GM12865 (cell line): ENCODE measurements around the gene NUDT16L1.

Source experiments
- DNase-seq: peaks from one replicate; pipeline ENCODE4 v3.0.0; 2010; ENCODE audit warnings: low read depth
- H3K4me3 ChIP-seq: 2 replicates; pipeline ENCODE4 v1.5.1; 2011; ENCODE audit warnings: mild to moderate bottlenecking, low read depth, low read length, control low read depth
- TF ChIP-seq, protein P1 (sequence below): IDR thresholded peaks from 2 replicates; pipeline ENCODE4 v1.5.1; 2011; ENCODE audit warnings: low read length, control low read depth, low read depth, inconsistent platforms; ENCODE audit not compliant: insufficient read depth; ENCODE audit errors: missing control alignments

Gene NUDT16L1

DNA sequence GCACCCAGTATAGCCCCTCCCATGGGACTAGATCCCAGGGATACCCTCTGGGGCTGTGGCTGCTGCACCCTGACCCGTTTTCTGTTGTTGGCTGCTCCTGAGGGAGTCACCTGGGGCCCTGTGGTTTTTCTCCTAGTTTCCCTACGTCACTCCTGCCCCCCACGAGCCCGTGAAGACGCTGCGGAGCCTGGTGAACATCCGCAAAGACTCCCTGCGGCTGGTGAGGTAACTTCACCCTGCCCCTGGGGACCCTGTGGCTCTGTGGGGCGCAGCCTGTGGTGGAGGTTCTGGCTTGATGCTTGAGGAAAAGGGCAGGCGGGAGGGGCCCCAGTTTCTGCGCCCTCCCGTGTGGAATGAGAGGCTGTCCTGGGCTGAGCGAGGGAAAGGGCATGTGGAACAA, 41.5 kb upstream of the NUDT16L1 start:
- no peak for DNase-seq
- H3K4me3 ChIP-seq: no peak overlapping the region
- TF ChIP-seq, protein P1, sequence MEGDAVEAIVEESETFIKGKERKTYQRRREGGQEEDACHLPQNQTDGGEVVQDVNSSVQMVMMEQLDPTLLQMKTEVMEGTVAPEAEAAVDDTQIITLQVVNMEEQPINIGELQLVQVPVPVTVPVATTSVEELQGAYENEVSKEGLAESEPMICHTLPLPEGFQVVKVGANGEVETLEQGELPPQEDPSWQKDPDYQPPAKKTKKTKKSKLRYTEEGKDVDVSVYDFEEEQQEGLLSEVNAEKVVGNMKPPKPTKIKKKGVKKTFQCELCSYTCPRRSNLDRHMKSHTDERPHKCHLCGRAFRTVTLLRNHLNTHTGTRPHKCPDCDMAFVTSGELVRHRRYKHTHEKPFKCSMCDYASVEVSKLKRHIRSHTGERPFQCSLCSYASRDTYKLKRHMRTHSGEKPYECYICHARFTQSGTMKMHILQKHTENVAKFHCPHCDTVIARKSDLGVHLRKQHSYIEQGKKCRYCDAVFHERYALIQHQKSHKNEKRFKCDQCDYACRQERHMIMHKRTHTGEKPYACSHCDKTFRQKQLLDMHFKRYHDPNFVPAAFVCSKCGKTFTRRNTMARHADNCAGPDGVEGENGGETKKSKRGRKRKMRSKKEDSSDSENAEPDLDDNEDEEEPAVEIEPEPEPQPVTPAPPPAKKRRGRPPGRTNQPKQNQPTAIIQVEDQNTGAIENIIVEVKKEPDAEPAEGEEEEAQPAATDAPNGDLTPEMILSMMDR: no peak

DNA sequence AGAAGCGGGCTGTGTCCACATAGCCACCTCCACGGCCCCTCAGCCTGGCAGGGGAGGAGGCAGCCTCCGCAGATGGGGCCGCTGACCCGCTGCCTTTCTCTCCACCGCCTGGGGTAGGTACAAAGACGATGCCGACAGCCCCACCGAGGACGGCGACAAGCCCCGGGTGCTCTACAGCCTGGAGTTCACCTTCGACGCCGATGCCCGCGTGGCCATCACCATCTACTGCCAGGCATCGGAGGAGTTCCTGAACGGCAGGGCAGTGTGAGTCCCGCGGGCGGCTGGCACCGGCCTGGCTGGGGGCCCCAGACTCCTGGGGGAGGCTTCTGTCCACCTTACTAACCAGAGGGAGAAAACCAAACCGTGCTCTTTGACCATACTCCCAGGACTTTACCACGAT, 40.8 kb upstream of the NUDT16L1 start:
- DNase-seq: no peak
- no peak overlapping the region for H3K4me3 ChIP-seq
- TF ChIP-seq, protein P1: no peak

DNA sequence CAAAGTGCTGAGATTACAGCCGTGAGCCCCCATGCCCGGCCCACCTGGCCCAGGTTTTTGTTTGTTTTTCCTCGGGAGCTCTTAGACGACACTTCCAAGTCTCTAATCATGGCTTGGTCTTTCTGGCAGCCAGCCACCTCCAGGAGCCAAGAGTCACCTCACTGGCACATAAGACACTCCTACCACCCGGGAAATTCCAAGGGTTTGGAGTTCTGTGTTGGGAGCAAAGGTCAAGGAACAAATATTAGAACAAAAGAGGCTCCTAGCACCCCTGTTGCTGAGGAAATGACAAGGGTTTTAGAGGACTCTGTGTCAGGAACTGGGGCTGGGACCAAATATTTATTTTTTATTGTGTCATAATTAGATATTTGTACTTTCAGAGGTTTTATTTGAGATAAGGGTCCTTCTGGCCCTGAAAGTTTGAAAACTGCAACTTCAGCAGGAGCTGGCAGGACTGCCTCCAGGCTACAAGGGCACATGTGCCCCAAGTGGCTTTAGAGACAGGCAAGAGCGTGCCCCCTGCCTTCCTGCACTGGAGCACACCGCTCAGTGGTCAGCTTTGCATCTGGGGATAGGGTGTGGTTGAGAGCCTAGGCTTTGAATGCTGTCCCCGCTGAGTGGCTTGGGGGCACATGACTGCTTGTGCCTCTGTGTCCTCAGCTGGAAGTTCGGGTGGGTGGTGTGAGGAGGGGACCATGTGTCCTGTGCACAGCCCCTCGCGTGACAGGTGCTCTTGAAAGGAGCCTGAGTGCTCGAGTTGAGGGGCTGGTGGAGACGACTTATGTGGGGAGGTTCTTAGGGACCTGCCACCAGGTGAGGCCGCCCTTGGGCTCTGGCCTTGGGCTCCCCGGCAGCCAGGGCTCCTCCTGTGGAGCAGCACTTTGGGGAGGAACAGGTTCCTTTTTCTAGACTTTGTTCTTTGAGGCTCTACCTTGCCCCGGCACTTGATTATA, 39.1 kb upstream of the NUDT16L1 start:
- TF ChIP-seq, protein P1: no peak
- DNase-seq: no peak
- no peak overlapping the region for H3K4me3 ChIP-seq

DNA sequence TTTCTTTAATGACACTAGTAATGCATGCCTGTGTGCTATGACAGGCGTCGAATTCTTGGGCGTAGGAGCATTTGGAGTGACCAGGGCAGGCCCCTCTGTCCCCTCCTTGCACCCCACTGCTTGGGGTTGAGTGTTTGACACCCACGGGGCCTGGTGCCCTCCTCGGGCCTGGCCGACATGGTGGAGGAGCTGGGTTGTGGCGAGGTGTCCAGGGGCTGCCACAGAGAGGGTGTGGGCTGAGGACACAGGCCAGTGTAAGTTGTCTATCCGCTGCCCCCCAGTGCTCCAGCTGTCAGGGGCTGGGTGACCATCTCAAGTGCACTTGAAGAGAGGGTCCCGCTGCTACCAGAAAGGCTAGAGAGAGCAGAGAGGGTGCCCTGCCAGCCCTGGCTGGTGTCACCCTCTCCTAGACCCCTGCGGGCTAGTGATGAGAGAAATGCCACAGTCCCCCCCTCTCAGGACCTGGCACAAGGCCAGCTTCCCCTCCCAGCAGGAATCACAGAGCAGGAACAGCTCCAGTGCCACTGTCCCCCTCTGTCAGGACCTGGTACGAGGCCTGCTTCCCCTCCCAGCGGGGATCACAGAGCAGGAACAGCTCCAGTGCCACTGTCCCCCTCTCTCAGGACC, 38.3 kb upstream of the NUDT16L1 start:
- TF ChIP-seq, protein P1: no peak
- no peak overlapping the region for H3K4me3 ChIP-seq
- no peak for DNase-seq

GRCh38 chr16:4655801-4656200, 37.6 kb upstream of the NUDT16L1 start:
- no peak overlapping the region for H3K4me3 ChIP-seq
- DNase-seq: no peak
- TF ChIP-seq, protein P1: no peak

DNA sequence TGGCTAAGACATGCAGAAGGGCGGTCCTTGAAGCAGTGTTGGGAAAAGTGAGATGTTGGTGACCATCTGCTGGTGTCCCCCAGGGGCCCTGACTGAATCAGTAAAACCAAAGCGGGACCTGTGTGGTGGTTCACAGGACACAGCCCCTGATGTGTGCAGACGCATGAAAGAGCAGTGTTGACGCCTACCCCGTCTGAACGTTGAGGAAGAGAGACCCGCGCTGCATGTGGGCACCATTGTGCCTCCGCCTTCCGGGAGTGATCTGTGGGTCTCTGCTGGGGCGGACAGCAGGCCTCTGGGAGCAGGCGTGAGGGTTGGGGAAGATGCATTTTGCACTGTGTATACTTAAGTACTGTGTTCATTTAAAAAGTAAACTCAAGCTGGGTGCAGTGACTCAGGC, 37.1 kb upstream of the NUDT16L1 start:
- H3K4me3 ChIP-seq: no peak overlapping the region
- DNase-seq: no peak
- TF ChIP-seq, protein P1: no peak
